Activated T-helper 1 cell treated with Interleukin-2 at 50 U/mL for 16 hours (primary cell): ENCODE measurements around the gene FN1.

Experiments used
- DNase-seq: peaks from one replicate; pipeline ENCODE4 v3.0.0-alpha.2; 2020; ENCODE audit warnings: low read depth

The FN1 gene

GRCh38 chr2:215407061-215407460 is 28.8 kb downstream of the FN1 start:
- no peak for DNase-seq

GRCh38 chr2:215405722-215406581 is 29.9 kb downstream of the FN1 start:
- DNase-seq: no peak

- no peak for DNase-seq
Observed at GRCh38 chr2:215404348-215405012, 31.4 kb downstream of the FN1 start.

- no peak for DNase-seq
Observed at GRCh38 chr2:215403441-215404347, 32.2 kb downstream of the FN1 start.

- no peak for DNase-seq
Observed at GRCh38 chr2:215401896-215402379, 33.9 kb downstream of the FN1 start.

GRCh38 chr2:215399067-215399716 is 36.7 kb downstream of the FN1 start:
- no peak for DNase-seq

GRCh38 chr2:215397632-215398341 is 38.1 kb downstream of the FN1 start:
- no peak for DNase-seq

GRCh38 chr2:215396595-215397313 is 39.1 kb downstream of the FN1 start:
- no peak for DNase-seq

GRCh38 chr2:215395687-215396460 is 40.0 kb downstream of the FN1 start:
- DNase-seq: no peak

- no peak for DNase-seq
Observed at GRCh38 chr2:215394102-215394805, 41.6 kb downstream of the FN1 start.

GRCh38 chr2:215392687-215393270 is 43.1 kb downstream of the FN1 start:
- no peak for DNase-seq

- DNase-seq: no peak
Observed at GRCh38 chr2:215392164-215392563, 43.7 kb downstream of the FN1 start.

GRCh38 chr2:215391531-215391930 is 44.3 kb downstream of the FN1 start:
- DNase-seq: no peak

- DNase-seq: no peak
Observed at GRCh38 chr2:215390550-215390913, 45.3 kb downstream of the FN1 start.

GRCh38 chr2:215388002-215388728 is 47.7 kb downstream of the FN1 start:
- DNase-seq: no peak

GRCh38 chr2:215386566-215386965 is 49.3 kb downstream of the FN1 start:
- no peak for DNase-seq

- no peak for DNase-seq
Observed at GRCh38 chr2:215384710-215385109, 51.2 kb downstream of the FN1 start.
